K562 (cell line): ENCODE measurements around the gene NOL4. TPM values are rescaled to one million over a fixed set of nuclear protein-coding genes. Genes with fewer than 3 reads are reported as not detected.

Experiments
- ATAC-seq: fragments of 200-7000 bp; cut with Tn5 transposase; 3 replicates; pipeline ENCODE4 v1.9.1; 2020; ENCODE audit warnings: moderate library complexity
- BruUV-seq: library from RNA; stranded (reverse); fragments of 400-500 nt; replicated peaks from 2 replicates; lab custom pipeline; 2021; lab: Mats Ljungman, UMichigan
- CTCF ChIA-PET: fragments of 300-600 bp; formaldehyde crosslinking; extraction: SDS; loops from one replicate; lab custom pipeline; 2021; ENCODE audit warnings: low intra/inter-chr PET ratio; lab: Yijun Ruan, JAX
- POLR2A ChIA-PET: fragments of 300-600, 350-650 bp; sonication (Branson Sonifier 250); formaldehyde crosslinking; extraction: SDS; loops from one replicate; lab custom pipeline; 2021; ENCODE audit warnings: antibody characterized with exemption, inconsistent platforms; lab: Yijun Ruan, JAX
- DNase-seq, 4 experiments: peaks; one replicate each; pipeline versions ENCODE4 v3.0.0 to v3.0.0-alpha.2; 2011 to 2018; ENCODE audit warnings: low spot score in 3 of 4, mixed read lengths in 3 of 4; ENCODE audit errors: extremely low read depth in 1 of 4
- FAIRE-seq: peaks from 2 replicates; lab custom pipeline; 2011; peaks lifted over from hg19 to GRCh38; lab: Jason Lieb, UNC
- H2AFZ ChIP-seq: 2 replicates; pipeline ENCODE4 v1.6.0; 2011; ENCODE audit warnings: low read depth, low read length, control low read depth, inconsistent platforms
- H3K27ac ChIP-seq: fragments of 200-600 bp; 3 replicates; pipeline ENCODE4 v1.8.0; 2011; ENCODE audit warnings: low read depth, mild to moderate bottlenecking, control low read depth, inconsistent platforms, low read length, moderate library complexity, mixed read lengths; ENCODE audit errors: extremely low read depth
- H3K27me3 ChIP-seq, 2 experiments: fragments of 300-600 bp in 1 of 2; 2 replicates in 1 of 2; 3 replicates in 1 of 2; pipeline versions ENCODE4 v1.6.0 to v1.8.0; 2011; ENCODE audit warnings: inconsistent platforms in 2 of 2, low read length in 2 of 2, mild to moderate bottlenecking in 1 of 2, mixed read lengths in 1 of 2, moderate library complexity in 1 of 2; ENCODE audit not compliant: control insufficient read depth in 2 of 2, insufficient read depth in 2 of 2
- H3K36me3 ChIP-seq: fragments of 300-600 bp; 3 replicates; pipeline ENCODE4 v1.8.0; 2011; ENCODE audit warnings: mild to moderate bottlenecking, low read length, inconsistent platforms; ENCODE audit not compliant: control insufficient read depth, insufficient read depth
- H3K4me1 ChIP-seq, 2 experiments: fragments of 200-600 bp in 1 of 2; replicated peaks in 1 of 2; 2 replicates in 1 of 2; 3 replicates in 1 of 2; pipeline versions ENCODE4 v1.5.1 to v1.8.0; 2011; ENCODE audit warnings: inconsistent platforms in 2 of 2, low read length in 2 of 2, mild to moderate bottlenecking in 1 of 2, mixed read lengths in 1 of 2, moderate library complexity in 1 of 2; ENCODE audit not compliant: control insufficient read depth in 2 of 2, insufficient read depth in 2 of 2
- H3K4me2 ChIP-seq: 2 replicates; pipeline ENCODE4 v1.6.1; 2011; ENCODE audit warnings: low read length, control low read depth, inconsistent platforms, mixed read lengths; ENCODE audit not compliant: insufficient read depth
- H3K4me3 ChIP-seq: fragments of 200-600 bp; sonication (generic), shearing (Covaris generic); 2 replicates; pipeline ENCODE4 v1.5.1; 2016; ENCODE audit warnings: control low read depth, inconsistent platforms
- H3K79me2 ChIP-seq: fragments of 200-600 bp; 3 replicates; pipeline ENCODE4 v1.8.0; 2011; ENCODE audit warnings: low read length, inconsistent platforms; ENCODE audit not compliant: control insufficient read depth, insufficient read depth
- H3K9ac ChIP-seq, 2 experiments: 2 replicates each; pipeline versions ENCODE4 v1.6.0 to v1.6.1; 2011; ENCODE audit warnings: low read depth in 2 of 2, low read length in 2 of 2, control low read depth in 1 of 2, inconsistent platforms in 1 of 2, mild to moderate bottlenecking in 1 of 2, mixed read lengths in 1 of 2; ENCODE audit not compliant: insufficient read depth in 1 of 2
- H3K9me1 ChIP-seq: one replicate; pipeline ENCODE4 v1.6.0; 2011; ENCODE audit warnings: inconsistent platforms, mild to moderate bottlenecking, low read length, moderate library complexity; ENCODE audit not compliant: control insufficient read depth, insufficient read depth
- H3K9me3 ChIP-seq: replicated peaks from 2 replicates; pipeline ENCODE4 v1.5.1; 2011; ENCODE audit warnings: low read depth, low read length, inconsistent platforms; ENCODE audit not compliant: control insufficient read depth, insufficient read depth
- H4K20me1 ChIP-seq: replicated peaks from 2 replicates; pipeline ENCODE4 v1.6.1; 2011; ENCODE audit warnings: low read length, inconsistent platforms, mixed read lengths; ENCODE audit not compliant: control insufficient read depth, insufficient read depth
- CSDE1 ChIP-seq, 2 experiments: fragments of 450-650 bp; IDR thresholded peaks; 2 replicates each; pipeline ENCODE4 v1.6.1; 2016; ENCODE audit warnings: mild to moderate bottlenecking in 1 of 2
- DPF2 ChIP-seq: fragments of 450-650 bp; IDR thresholded peaks from 2 replicates; pipeline ENCODE4 v1.6.1; 2016
- EP300 ChIP-seq: IDR thresholded peaks from 2 replicates; pipeline ENCODE4 v1.6.1; 2012; ENCODE audit warnings: low read length, improper control_type of control experiment
- ERF ChIP-seq: fragments of 450-650 bp; formaldehyde crosslinking; IDR thresholded peaks from 2 replicates; pipeline ENCODE4 v1.4.0; 2020; ENCODE audit warnings: mild to moderate bottlenecking, mixed read lengths
- MAFF ChIP-seq: IDR thresholded peaks from 2 replicates; pipeline ENCODE4 v1.6.1; 2012; ENCODE audit warnings: low read length, improper control_type of control experiment
- RFX1 ChIP-seq: fragments of 450-650 bp; IDR thresholded peaks from 2 replicates; pipeline ENCODE4 v1.6.1; 2016; ENCODE audit warnings: mild to moderate bottlenecking, moderate library complexity
- SUPT5H ChIP-seq: fragments of 450-650 bp; IDR thresholded peaks from 2 replicates; pipeline ENCODE4 v1.6.1; 2016
- ZBTB12 ChIP-seq: fragments of 250-450 bp; sonication (Bioruptor Pico); IDR thresholded peaks from 2 replicates; pipeline ENCODE4 v1.4.0; 2020
- ZFP30 ChIP-seq: fragments of 250-450 bp; sonication (Bioruptor Pico); IDR thresholded peaks from 2 replicates; pipeline ENCODE4 v1.8.0; 2022; ENCODE audit warnings: moderate library complexity, mild to moderate bottlenecking, inconsistent platforms, borderline replicate concordance
- ZNF696 ChIP-seq: fragments of 250-450 bp; sonication (Bioruptor Pico); conservative IDR thresholded peaks from 2 replicates; pipeline ENCODE4 v1.4.0; 2020; ENCODE audit warnings: mild to moderate bottlenecking, moderate library complexity
- WGBS: fragments of 100-300 bp; shearing (Covaris generic); methylation state at CpG from one replicate; pipeline ENCODE4 v1.1.6; 2016; ENCODE audit warnings: low coverage, mixed read lengths; ENCODE audit not compliant: insufficient coverage; ENCODE audit errors: missing lambda C conversion rate; 5-methylcytosine and 5-hydroxymethylcytosine counted together
- in situ Hi-C: fragments of 300-500 bp; cut with MboI; formaldehyde crosslinking; loops from 4 replicates; pipeline ENCODE4 v1.15.0; 2018; ENCODE audit warnings: inconsistent platforms, mixed read lengths
- intact Hi-C: fragments of 100-400 bp; cut with micrococcal nuclease; formaldehyde crosslinking; loops from 2 replicates; pipeline ENCODE4 v1.14.2; 2022
- polyA plus RNA-seq, 8 experiments: library from polyadenylated mRNA; depleted of rRNA in 4 of 8; stranded (reverse) in 5 of 8; unstranded in 3 of 8; fragments of >200 nt; fragmentation: Nextera tagmentation in 2 of 8; fragmentation: Illumina TruSeq in 1 of 8; extraction: Ambion mirVana in 2 of 8; extraction: Trizol in 1 of 8; gene quantifications; 2 replicates each; pipeline versions ENCODE4 v1.2.1 to v1.2.3, GENCODE V29; 2011 to 2014; ENCODE audit warnings: inconsistent platforms in 1 of 8, missing spikeins in 1 of 8
- total RNA-seq, 7 experiments: library from RNA; depleted of rRNA in 6 of 7; stranded (reverse); fragments of >200 nt in 6 of 7; fragmentation: Illumina TruSeq in 2 of 7; extraction: Trizol in 2 of 7; gene quantifications; 2 replicates each; pipeline versions ENCODE4 v1.2.1 to v1.2.3, GENCODE V29; 2011 to 2021; ENCODE audit warnings: low replicate concordance in 1 of 7

Gene NOL4
- total and polyA plus RNA-seq, 9 of the 15 experiments (the other 6 are each of a cell fraction or from before 2014, with no cell fraction given) = not detected

GRCh38 chr18:34223893-34224422 is 755 bp downstream of the NOL4 start:
- intact Hi-C loops (no loop called here), in situ Hi-C loops (no loop called here)
- no TSS peak for BruUV-seq
- TF ChIP-seq ZFP30 (CRISPR knock-in tag) (no peak), SUPT5H (no peak), CSDE1 (IDR thresholded peaks at IDR 0.05) (no peak), RFX1 (no peak), ZBTB12 (CRISPR knock-in tag) (no peak), DPF2 (no peak), ZNF696 (no peak), EP300 (no peak), ERF (CRISPR knock-in tag) (no peak), MAFF (no peak)
- no peak overlapping the region for H3K4me2 ChIP-seq
- H3K9ac ChIP-seq = no peak overlapping the region
- H3K79me2 ChIP-seq = no peaks in the 10 kb centered on the region
- no peak overlapping the region for H3K27ac ChIP-seq
- FAIRE-seq (no peak), ATAC-seq (no peak), DNase-seq (no peak)
- H3K4me3 ChIP-seq = no peak overlapping the region
- no peaks in the 10 kb centered on the region for H4K20me1 ChIP-seq
- H3K27me3 ChIP-seq = no peaks in the 10 kb centered on the region
- ChIA-PET CTCF (no interaction called here), POLR2A (no interaction called here)
- no peaks in the 10 kb centered on the region for H3K36me3 ChIP-seq
- H3K9me1 ChIP-seq = no peaks in the 10 kb centered on the region
- peaks cover 0 to 6% of the 10 kb centered on the region in 2 experiments; a peak in 1 of 5 replicates for H3K4me1 ChIP-seq
- no peaks in the 10 kb centered on the region for H3K9me3 ChIP-seq
- no peak overlapping the region for H2AFZ ChIP-seq
- WGBS = 0% methylated on average over 11 of the region's 11 CpGs
